ENCODE results near the gene OSM. TPM values are rescaled to one million over a fixed set of nuclear protein-coding genes. Genes with fewer than 3 reads are reported as not detected.
A peak's percentile ranks its signal among the peaks of the same experiment; 100 is the strongest.

The OSM gene
- total RNA-seq, 1 experiment from 2014 or later: not detected

GRCh38 chr22:30313527-30314363 lies 47.1 kb upstream of the OSM start:
- Histone ChIP-seq H3K27me3 (ENCODE audit: insufficient read depth, low read length) (no peaks in the 10 kb centered on the region), H2AFZ (ENCODE audit: low read depth, low read length, poor library complexity, severe bottlenecking) (no peak overlapping the region), H3K36me3 (ENCODE audit: control insufficient read depth in 1 of 2, insufficient read depth in 2 of 2, low read length in 2 of 2) (no peaks in the 10 kb centered on the region), H3K79me2 (ENCODE audit: insufficient read depth, low read length) (peaks cover 8% of the 10 kb centered on the region; the same call in 1 of the 2 replicates), H3K9ac (ENCODE audit: low read length) (no peak overlapping the region), H3K4me1 (ENCODE audit: control insufficient read depth in 1 of 2, insufficient read depth in 2 of 2, low read length in 2 of 2) (peaks cover 31 to 71% of the 10 kb centered on the region in 2 experiments), H3K9me2 (ENCODE audit: insufficient read depth) (no peaks in the 10 kb centered on the region), H3K27ac (ENCODE audit: low read depth, low read length) (no peak overlapping the region), H4K20me1 (ENCODE audit: insufficient read depth) (no peaks in the 10 kb centered on the region), H3K4me2 (ENCODE audit: low read length) (peak overlapping the region; percentile 3), H3K9me3 (ENCODE audit: control insufficient read depth in 1 of 2, insufficient read depth in 1 of 2, low read depth in 1 of 2, low read length in 2 of 2) (no peaks in the 10 kb centered on the region), H3K4me3 (replicated peaks in 1 of 2; ENCODE audit: low read depth in 1 of 2, low read length in 2 of 2) (no peak overlapping the region)
- ChIA-PET RAD21 (ENCODE audit: low non-redundant PET in 1 of 2, low total read pairs in 2 of 2, uncharacterized antibody in 2 of 2, unreplicated experiment in 2 of 2) (no interaction called here), CTCF (interaction anchor here (0.7 to 1.4 kb wide), 2 partner anchors 15 to 26 kb away, joined by 3 read pairs; no protein-coding TSS in a partner anchor), POLR2A (no interaction called here)
- no peak for ATAC-seq
- no peak for DNase-seq (ENCODE audit: low read depth, low spot score)
- BruUV-seq (replicated peaks): no TSS peak
- TF ChIP-seq SRF (IDR thresholded peaks at IDR 0.05; ENCODE audit: low read depth): no peak
- TF ChIP-seq JUND (IDR thresholded peaks at IDR 0.05): no peak
- 0 out of 2 replicates have a peak, but pooled peaks have one; percentile 8 for TF ChIP-seq CBX3 (IDR thresholded peaks at IDR 0.05; ENCODE audit: low read depth)
- intact Hi-C loops (cut with micrococcal nuclease): no loop called here

DNA sequence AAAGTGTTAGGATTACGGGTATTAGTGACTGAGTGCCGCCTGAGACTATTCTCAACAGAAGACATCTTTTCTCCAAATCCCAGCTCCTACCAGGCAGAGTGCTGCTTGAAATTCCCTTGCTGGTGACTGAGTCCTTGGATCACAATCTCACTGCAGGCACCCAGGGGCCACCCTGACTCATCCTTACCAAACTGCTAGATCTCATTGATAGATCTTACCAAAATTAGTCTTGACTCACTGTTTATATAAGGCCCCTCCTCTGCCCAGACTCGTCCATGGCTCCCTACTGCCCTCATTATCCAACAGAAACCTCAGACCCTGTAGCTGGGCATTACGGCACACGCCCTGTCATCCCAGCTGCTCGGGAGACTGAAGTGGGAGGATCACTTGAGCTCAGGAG lies 45.4 kb upstream of the OSM start:
- H3K4me3 ChIP-seq (replicated peaks in 1 of 2; ENCODE audit: low read depth in 1 of 2, low read length in 2 of 2): peak overlapping the region in 1 of 2 experiments; percentile 20; a peak in 2 of 4 replicates
- no peaks in the 10 kb centered on the region for H3K27me3 ChIP-seq (ENCODE audit: insufficient read depth, low read length)
- peak overlapping the region; percentile 19; the same call in 1 of the 2 replicates for H3K27ac ChIP-seq (ENCODE audit: low read depth, low read length)
- peaks cover 39 to 85% of the 10 kb centered on the region in 2 experiments for H3K4me1 ChIP-seq (ENCODE audit: control insufficient read depth in 1 of 2, insufficient read depth in 2 of 2, low read length in 2 of 2)
- no peaks in the 10 kb centered on the region for H3K36me3 ChIP-seq (ENCODE audit: control insufficient read depth in 1 of 2, insufficient read depth in 2 of 2, low read length in 2 of 2)
- ATAC-seq: peak; percentile 84
- CTCF ChIA-PET: interaction anchor here (0.9 to 1.3 kb wide), 2 partner anchors 11 to 24 kb away, joined by 3 read pairs; no protein-coding TSS in a partner anchor
- POLR2A ChIA-PET: no interaction called here
- peak overlapping the region; percentile 72 for H3K4me2 ChIP-seq (ENCODE audit: low read length)
- no peaks in the 10 kb centered on the region for H4K20me1 ChIP-seq (ENCODE audit: insufficient read depth)
- no peaks in the 10 kb centered on the region for H3K9me3 ChIP-seq (ENCODE audit: control insufficient read depth in 1 of 2, insufficient read depth in 1 of 2, low read depth in 1 of 2, low read length in 2 of 2)
- H2AFZ ChIP-seq (ENCODE audit: low read depth, low read length, poor library complexity, severe bottlenecking): no peak overlapping the region
- no peaks in the 10 kb centered on the region for H3K9me2 ChIP-seq (ENCODE audit: insufficient read depth)
- intact Hi-C loops (cut with micrococcal nuclease): no loop called here
- peak; percentile 51 for DNase-seq (ENCODE audit: low read depth, low spot score)
- no TSS peak for BruUV-seq (replicated peaks)
- H3K79me2 ChIP-seq (ENCODE audit: insufficient read depth, low read length): peaks cover 8% of the 10 kb centered on the region; the same call in 1 of the 2 replicates
- RAD21 ChIA-PET (ENCODE audit: low non-redundant PET in 1 of 2, low total read pairs in 2 of 2, uncharacterized antibody in 2 of 2, unreplicated experiment in 2 of 2): no interaction called here
- H3K9ac ChIP-seq (ENCODE audit: low read length): peak overlapping the region; percentile 34; the same call in 1 of the 2 replicates
- peak; percentile 72 for TF ChIP-seq JUND (IDR thresholded peaks at IDR 0.05)
- peak; percentile 74 for TF ChIP-seq CBX3 (IDR thresholded peaks at IDR 0.05; ENCODE audit: low read depth)
- TF ChIP-seq CTCF (IDR thresholded peaks at IDR 0.05 in 2 of 3, conservative IDR thresholded peaks at IDR 0.05 in 1 of 3; ENCODE audit: borderline replicate concordance in 1 of 3, insufficient read depth in 1 of 3, low read depth in 2 of 3, low read length in 2 of 3): no peak
- TF ChIP-seq YY1 (IDR thresholded peaks at IDR 0.05; ENCODE audit: extremely low read depth, insufficient replicate concordance, low read depth, low read length): no peak
- TF ChIP-seq CEBPB (IDR thresholded peaks at IDR 0.05; ENCODE audit: low read depth): peak; percentile 25; the same call in 1 of the 2 replicates
- TF ChIP-seq, protein P1, sequence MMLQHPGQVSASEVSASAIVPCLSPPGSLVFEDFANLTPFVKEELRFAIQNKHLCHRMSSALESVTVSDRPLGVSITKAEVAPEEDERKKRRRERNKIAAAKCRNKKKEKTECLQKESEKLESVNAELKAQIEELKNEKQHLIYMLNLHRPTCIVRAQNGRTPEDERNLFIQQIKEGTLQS (IDR thresholded peaks at IDR 0.05): no peak
- no peak for TF ChIP-seq ZBTB33 (IDR thresholded peaks at IDR 0.05; ENCODE audit: extremely low read depth, insufficient replicate concordance, low read length)
- TF ChIP-seq POLR2AphosphoS5 (IDR thresholded peaks at IDR 0.05; ENCODE audit: low read depth, low read length): no peak
- TF ChIP-seq SP1 (IDR thresholded peaks at IDR 0.05; ENCODE audit: low read depth): peak; percentile 79
- TF ChIP-seq FOSL1 (IDR thresholded peaks at IDR 0.05; ENCODE audit: low read depth): peak; percentile 69
- peak; percentile 53; the same call in 1 of the 2 replicates for TF ChIP-seq SIN3A (IDR thresholded peaks at IDR 0.05; ENCODE audit: low read depth)
- TF ChIP-seq ZFX (IDR thresholded peaks at IDR 0.05): no peak
- TF ChIP-seq RAD21 (IDR thresholded peaks at IDR 0.05; ENCODE audit: low read depth): no peak; the same call in 1 of the 2 replicates
- TF ChIP-seq, protein P2, sequence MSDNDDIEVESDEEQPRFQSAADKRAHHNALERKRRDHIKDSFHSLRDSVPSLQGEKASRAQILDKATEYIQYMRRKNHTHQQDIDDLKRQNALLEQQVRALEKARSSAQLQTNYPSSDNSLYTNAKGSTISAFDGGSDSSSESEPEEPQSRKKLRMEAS (IDR thresholded peaks at IDR 0.05): peak; percentile 66; the same call in 1 of the 2 replicates

Data from HCT116 (cell line).